K562 (cell line): Measurements from ENCODE around the gene CLN5.

Experiments used
- CTCF ChIP-seq, 3 experiments: IDR thresholded peaks in 2 of 3; conservative IDR thresholded peaks in 1 of 3; 2 replicates each; pipeline ENCODE4 v1.5.1; 2011 to 2012; ENCODE audit warnings: low read length in 3 of 3, mild to moderate bottlenecking in 3 of 3, control low read depth in 2 of 3, improper control_type of control experiment in 1 of 3, inconsistent platforms in 1 of 3, low read depth in 1 of 3, mixed read lengths in 1 of 3, moderate library complexity in 1 of 3; ENCODE audit not compliant: insufficient read depth in 2 of 3
- HDAC6 ChIP-seq: IDR thresholded peaks from 2 replicates; pipeline ENCODE4 v1.6.1; 2012; ENCODE audit warnings: low read depth, mild to moderate bottlenecking, control low read depth, inconsistent platforms, low read length, moderate library complexity
- NCOA1 ChIP-seq: fragments of 450-650 bp; IDR thresholded peaks from 2 replicates; pipeline ENCODE4 v1.6.1; 2016; ENCODE audit warnings: low read depth
- TBP ChIP-seq: optimal IDR thresholded peaks from 2 replicates; pipeline ENCODE3; 2011; ENCODE audit warnings: low read depth, low read length, improper control_type of control experiment
- TCF7 ChIP-seq: sonication (generic); IDR thresholded peaks from 2 replicates; pipeline ENCODE4 v1.6.1; 2016; ENCODE audit warnings: antibody characterized with exemption, borderline replicate concordance

DNA sequence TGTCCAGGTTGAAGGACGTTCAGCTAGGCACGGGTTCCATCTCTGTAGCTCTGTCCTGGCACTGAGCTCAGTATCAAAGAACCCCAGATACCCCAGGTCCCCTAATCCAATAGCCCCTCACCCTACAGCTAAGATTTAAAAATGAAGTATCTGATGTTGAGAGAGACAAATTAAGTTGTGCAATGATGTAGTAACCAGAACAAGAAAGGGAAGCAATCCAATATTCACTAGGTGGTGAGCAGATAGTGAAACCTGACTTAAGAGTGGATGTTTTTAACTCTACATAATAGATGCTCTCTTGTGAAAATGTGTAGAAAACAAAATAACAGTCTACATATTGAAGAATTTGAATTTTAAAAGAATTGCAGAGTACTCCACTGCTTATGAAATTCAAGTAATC lies 41.8 kb upstream of the CLN5 start:
- no peak for TF ChIP-seq HDAC6
- no peak for TF ChIP-seq TCF7
- no peak for TF ChIP-seq NCOA1
- no peak for TF ChIP-seq CTCF (IDR thresholded peaks at IDR 0.05 in 2 of 3, conservative IDR thresholded peaks at IDR 0.05 in 1 of 3; ENCODE audit: insufficient read depth in 2 of 3, low read depth in 1 of 3, low read length in 3 of 3)
- TF ChIP-seq TBP: no peak
